Spleen (tissue), 11 donors: ENCODE data around the gene VWF. TPM values are rescaled to one million over a fixed set of nuclear protein-coding genes. Genes with fewer than 3 reads are reported as not detected.
A peak's percentile ranks its signal among the peaks of the same experiment; 100 is the strongest.

ENCODE experiments used
- DNase-seq: peaks from one replicate; pipeline ENCODE4 v3.0.0-alpha.2; 2020
- H3K27ac ChIP-seq, 8 donors: fragments of 200-600 bp; sonication (generic) in 7 of 8; 1 replicate in 4 of 8; 2 replicates in 4 of 8; pipeline versions ENCODE4 v1.5.0 to v1.8.0; 2016 to 2021; ENCODE audit warnings: inconsistent platforms in 4 of 8, mild to moderate bottlenecking in 4 of 8, moderate library complexity in 1 of 8
- H3K27me3 ChIP-seq, 7 donors: fragments of 200-600 bp; sonication (generic) in 6 of 7; replicated peaks in 1 of 7; 1 replicate in 4 of 7; 2 replicates in 3 of 7; pipeline versions ENCODE4 v1.5.0 to v1.8.0; 2016 to 2021; ENCODE audit warnings: inconsistent platforms in 3 of 7, mild to moderate bottlenecking in 1 of 7
- H3K36me3 ChIP-seq, 6 donors: fragments of 200-600 bp; sonication (generic) in 5 of 6; 1 replicate in 4 of 6; 2 replicates in 2 of 6; pipeline versions ENCODE4 v1.5.0 to v1.8.0; 2016 to 2021; ENCODE audit warnings: inconsistent platforms in 2 of 6
- H3K4me1 ChIP-seq, 6 donors: fragments of 200-600 bp; sonication (generic) in 5 of 6; 1 replicate in 3 of 6; 2 replicates in 3 of 6; pipeline versions ENCODE4 v1.5.0 to v1.8.0; 2016 to 2021; ENCODE audit warnings: inconsistent platforms in 3 of 6
- H3K4me3 ChIP-seq, 8 donors: fragments of 200-600 bp; sonication (generic) in 7 of 8; 1 replicate in 4 of 8; 2 replicates in 4 of 8; pipeline versions ENCODE4 v1.5.0 to v1.8.0; 2016 to 2021; ENCODE audit warnings: inconsistent platforms in 4 of 8, mild to moderate bottlenecking in 4 of 8, moderate library complexity in 2 of 8
- H3K9me3 ChIP-seq, 8 donors: fragments of 200-600 bp; sonication (generic) in 7 of 8; 1 replicate in 4 of 8; 2 replicates in 4 of 8; pipeline versions ENCODE4 v1.5.0 to v1.8.0; 2016 to 2021; ENCODE audit warnings: inconsistent platforms in 4 of 8
- CTCF ChIP-seq, 11 experiments: fragments of 200-600 bp in 7 of 11; fragments of 450-650 bp in 4 of 11; sonication (generic) in 4 of 11; IDR thresholded peaks in 8 of 11; conservative IDR thresholded peaks in 3 of 11; 1 replicate in 7 of 11; 2 replicates in 4 of 11; pipeline versions ENCODE4 v1.4.0 to v1.8.0; 2016 to 2021; ENCODE audit warnings: antibody characterized with exemption in 11 of 11, inconsistent platforms in 4 of 11, mild to moderate bottlenecking in 1 of 11
- POLR2A ChIP-seq, 3 donors: fragments of 450-650 bp; IDR thresholded peaks; one replicate each; pipeline ENCODE4 v1.5.1; 2017; ENCODE audit warnings: antibody characterized with exemption in 3 of 3, mild to moderate bottlenecking in 1 of 3
- POLR2AphosphoS5 ChIP-seq, 3 donors: sonication (generic); formaldehyde crosslinking; IDR thresholded peaks; one replicate each; pipeline ENCODE4 v1.5.1; 2017; ENCODE audit warnings: antibody characterized with exemption in 3 of 3
- WGBS, 5 donors: extraction: QIAGEN DNeasy Blood & Tissue Kit in 3 of 5; methylation state at CpG; one replicate each; pipeline versions ENCODE4 v1.1.5 to v1.1.7; 2013 to 2018; 5-methylcytosine and 5-hydroxymethylcytosine counted together
- intact Hi-C: fragments of 100-400 bp; cut with DNase I; formaldehyde crosslinking; loops from one replicate; pipeline ENCODE4 v1.15.0; 2023; ENCODE audit warnings: low total_unique reads
- polyA plus RNA-seq, 3 donors: library from polyadenylated mRNA; stranded (reverse); fragments of 200-250 nt; gene quantifications; one replicate each; pipeline ENCODE4 v1.2.1, GENCODE V29; 2013
- total RNA-seq, 7 donors: library from RNA; depleted of rRNA in 3 of 7; stranded (reverse); fragments of >200 nt in 3 of 7; fragmentation: NEBNext Ultra II Directional in 4 of 7; extraction: Animal tissue kit (Norgen Biotek cat#: 25700) in 4 of 7; gene quantifications; one replicate each; pipeline versions ENCODE4 v1.1.0 to v1.2.1, GENCODE V29; 2016 to 2021
- donor health status: healthy with polysubstance abuse.
- donor health status: DM: no; HTN: no; CAD: no; lungs with moderate emphysema.
- donor health status: DM: no; HTN: no; CAD: no.
- donor health status: Bipolar disorder and iron deficiency.
- donor health status: healthy.
- donor health status: DM: no; HTN: no; CAD: no.
- donor health status: DM: yes; HTN: yes; CAD: no.

The VWF gene
- total and polyA plus RNA-seq, 10 donors = 12.9 to 957 (median 321) TPM

GRCh38 chr12:6080149-6081045 is 44.1 kb downstream of the VWF start:
- no peaks in the 10 kb centered on the region for H3K9me3 ChIP-seq
- intact Hi-C loops = no loop called here
- H3K4me1 ChIP-seq = peaks cover 4 to 13% (median 6%) of the 10 kb centered on the region in 6 donors
- peaks cover 0 to 24% (median 1%) of the 10 kb centered on the region in 7 donors for H3K27me3 ChIP-seq
- WGBS, 5 donors = 88 to 97% (median 91%) methylated on average over 18 of the region's 18 CpGs
- TF ChIP-seq CTCF (IDR thresholded peaks at IDR 0.05 in 8 of 11, conservative IDR thresholded peaks at IDR 0.05 in 3 of 11) (no peak), POLR2AphosphoS5 (IDR thresholded peaks at IDR 0.05) (no peak), POLR2A (IDR thresholded peaks at IDR 0.05) (no peak)
- peaks cover 0 to 6% (median 0%) of the 10 kb centered on the region in 6 donors for H3K36me3 ChIP-seq
- H3K27ac ChIP-seq = peak overlapping the region in 2 of 8 donors; percentile 8 to 11
- DNase-seq = peak; percentile 54
- H3K4me3 ChIP-seq = no peak overlapping the region

DNA sequence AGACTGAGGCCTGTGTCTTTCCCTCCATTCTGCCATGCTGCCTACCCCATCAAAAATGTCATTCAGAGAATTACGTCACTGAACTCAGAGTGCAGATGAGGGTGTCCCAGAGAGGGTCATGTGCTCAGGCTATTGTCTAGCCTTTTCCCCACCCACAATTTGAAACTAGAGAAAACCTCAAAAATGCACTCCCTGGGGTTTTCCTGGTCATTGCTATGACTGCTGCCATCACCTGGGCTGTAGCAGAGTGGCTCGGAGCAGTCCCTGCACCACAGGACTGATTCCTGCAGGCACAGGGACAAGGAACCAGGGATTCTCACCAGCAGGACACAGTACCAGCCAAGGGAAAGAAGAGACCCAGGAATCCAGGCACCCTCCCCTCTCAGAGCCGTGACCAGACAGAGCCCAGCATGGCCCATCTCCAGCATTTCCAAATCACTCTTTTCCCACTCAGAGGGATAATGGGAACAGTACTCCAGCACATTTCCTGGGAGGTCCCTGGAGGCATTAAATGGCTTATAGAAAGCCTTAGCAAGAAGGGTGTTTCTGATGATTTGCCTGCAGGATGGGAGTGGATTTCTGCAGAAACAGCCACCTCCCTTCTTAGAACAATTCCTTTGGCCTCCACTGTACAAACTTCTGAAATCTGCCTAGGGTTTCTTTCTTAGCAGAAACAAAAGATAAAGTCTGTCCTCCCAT is 45.9 kb downstream of the VWF start:
- WGBS, 5 donors = 77 to 95% (median 89%) methylated on average over 3 of the region's 3 CpGs
- peaks cover 0 to 6% (median 0%) of the 10 kb centered on the region in 6 donors for H3K36me3 ChIP-seq
- peak; percentile 43 for DNase-seq
- H3K4me1 ChIP-seq = peaks cover 11 to 31% (median 25%) of the 10 kb centered on the region in 6 donors
- H3K9me3 ChIP-seq = no peaks in the 10 kb centered on the region
- no peak for TF ChIP-seq CTCF (IDR thresholded peaks at IDR 0.05 in 8 of 11, conservative IDR thresholded peaks at IDR 0.05 in 3 of 11)
- TF ChIP-seq POLR2A (IDR thresholded peaks at IDR 0.05) = no peak
- TF ChIP-seq POLR2AphosphoS5 (IDR thresholded peaks at IDR 0.05) = no peak
- intact Hi-C loops = no loop called here
- H3K27ac ChIP-seq = peak overlapping the region in 1 of 8 donors; percentile 8
- no peak overlapping the region for H3K4me3 ChIP-seq
- H3K27me3 ChIP-seq = peaks cover 0 to 43% (median 5%) of the 10 kb centered on the region in 7 donors

DNA sequence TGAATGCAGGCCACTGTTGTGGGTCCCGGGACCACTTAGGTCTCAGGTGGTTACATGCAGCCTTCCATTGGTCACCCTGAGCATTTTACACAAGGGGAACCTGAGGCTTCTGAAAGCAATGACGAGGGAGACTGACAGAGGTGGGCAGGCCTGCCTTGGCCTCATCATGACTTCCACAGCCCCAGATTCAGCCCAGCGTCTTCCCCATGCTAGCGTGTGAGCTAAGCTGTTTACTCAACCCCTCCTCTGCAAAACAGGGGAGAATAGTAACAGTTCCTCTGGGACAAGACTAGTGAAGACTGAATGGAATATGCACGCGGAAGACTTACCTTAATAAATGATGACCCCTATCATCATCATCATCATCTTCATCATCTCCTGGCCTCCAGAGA is 46.8 kb downstream of the VWF start:
- intact Hi-C loops = no loop called here
- no peak overlapping the region for H3K27ac ChIP-seq
- H3K4me1 ChIP-seq = peaks cover 11 to 39% (median 30%) of the 10 kb centered on the region in 6 donors

More for the DNA sequence above, 46.8 kb downstream of the VWF start:
- H3K27me3 ChIP-seq = peaks cover 0 to 45% (median 5%) of the 10 kb centered on the region in 7 donors
- no peak for DNase-seq
- TF ChIP-seq POLR2AphosphoS5 (IDR thresholded peaks at IDR 0.05) (no peak), CTCF (IDR thresholded peaks at IDR 0.05 in 8 of 11, conservative IDR thresholded peaks at IDR 0.05 in 3 of 11) (no peak), POLR2A (IDR thresholded peaks at IDR 0.05) (no peak)
- WGBS, 5 donors = 93 to 98% (median 97%) methylated on average over 5 to 6 of the region's 6 CpGs
- no peak overlapping the region for H3K4me3 ChIP-seq
- H3K36me3 ChIP-seq = peaks cover 0 to 6% (median 0%) of the 10 kb centered on the region in 6 donors
- H3K9me3 ChIP-seq = no peaks in the 10 kb centered on the region
